Pancreas (tissue), 10 donors: Measurements from ENCODE around the gene MAT2B. TPM values are rescaled to one million over a fixed set of nuclear protein-coding genes. Genes with fewer than 3 reads are reported as not detected.

ENCODE experiments used
- ATAC-seq, 4 donors: fragments of 200-7000 bp; cut with Tn5 transposase; one replicate each; pipeline versions ENCODE4 v1.8.0 to v1.9.1; 2020; ENCODE audit warnings: mild to moderate bottlenecking in 4 of 4, moderate library complexity in 4 of 4
- DNase-seq, 6 donors: peaks; one replicate each; pipeline ENCODE4 v3.0.0-alpha.2; 2020
- FAIRE-seq: peaks from 2 replicates; lab custom pipeline; 2012; peaks lifted over from hg19 to GRCh38; lab: Jason Lieb, UNC
- H3K27ac ChIP-seq, 4 donors: fragments of 200-600 bp; sonication (generic); 1 replicate in 3 of 4; 2 replicates in 1 of 4; pipeline versions ENCODE4 v1.5.0 to v1.8.0; 2020
- H3K27me3 ChIP-seq, 4 donors: fragments of 200-600 bp; one replicate each; pipeline ENCODE4 v1.8.0; 2021
- H3K36me3 ChIP-seq, 3 donors: fragments of 200-600 bp; sonication (generic) in 1 of 3; one replicate each; pipeline versions ENCODE4 v1.5.0 to v1.8.0; 2020 to 2021
- H3K4me1 ChIP-seq, 3 donors: fragments of 200-600 bp; one replicate each; pipeline ENCODE4 v1.8.0; 2021
- H3K4me3 ChIP-seq, 4 donors: fragments of 200-600 bp; sonication (generic) in 2 of 4; one replicate each; pipeline versions ENCODE4 v1.5.0 to v1.8.0; 2020 to 2021
- H3K9me3 ChIP-seq, 4 donors: fragments of 200-600 bp; one replicate each; pipeline ENCODE4 v1.8.0; 2021
- WGBS, 2 donors: extraction: QIAGEN DNeasy Blood & Tissue Kit; methylation state at CpG; one replicate each; pipeline ENCODE4 v1.1.7; 2013; 5-methylcytosine and 5-hydroxymethylcytosine counted together
- intact Hi-C, 3 donors: fragments of 100-400 bp; cut with DNase I; formaldehyde crosslinking; loops; one replicate each; pipeline versions ENCODE4 v1.11.1 to v1.14.2; 2022
- polyA plus RNA-seq, 2 donors: library from polyadenylated mRNA; stranded (reverse); fragments of 200-250 nt; gene quantifications; one replicate each; pipeline ENCODE4 v1.2.3, GENCODE V29; 2013
- total RNA-seq, 6 donors: library from RNA; stranded (reverse); fragmentation: NEBNext Ultra II Directional in 4 of 6; extraction: Animal tissue kit (Norgen Biotek cat#: 25700) in 4 of 6; gene quantifications; one replicate each; pipeline versions ENCODE4 v1.2.1 to v1.2.4, GENCODE V29; 2021 to 2023
- TF ChIP-seq, protein P1 (sequence below), 4 donors: fragments of 200-600 bp; sonication (generic) in 3 of 4; IDR thresholded peaks; one replicate each; pipeline versions ENCODE4 v1.5.0 to v1.8.0; 2021; ENCODE audit warnings: antibody characterized with exemption in 4 of 4
- donor health status: healthy with polysubstance abuse.
- donor health status: DM: no; HTN: no; CAD: no; lungs with moderate emphysema.
- donor health status: DM: no; HTN: no; CAD: no.
- donor health status: control.
- donor health status: control.
- donor health status: Bipolar disorder and iron deficiency.
- donor health status: DM: yes; HTN: yes; CAD: no.
- donor health status: DM: no; HTN: no; CAD: no.
- donor health status: DM: no; HTN: no; CAD: no.
- donor health status: DM: yes; HTN: yes; CAD: no.

Gene MAT2B
- total and polyA plus RNA-seq, 8 donors, result 9.2 to 34.6 (median 15.9) TPM

DNA sequence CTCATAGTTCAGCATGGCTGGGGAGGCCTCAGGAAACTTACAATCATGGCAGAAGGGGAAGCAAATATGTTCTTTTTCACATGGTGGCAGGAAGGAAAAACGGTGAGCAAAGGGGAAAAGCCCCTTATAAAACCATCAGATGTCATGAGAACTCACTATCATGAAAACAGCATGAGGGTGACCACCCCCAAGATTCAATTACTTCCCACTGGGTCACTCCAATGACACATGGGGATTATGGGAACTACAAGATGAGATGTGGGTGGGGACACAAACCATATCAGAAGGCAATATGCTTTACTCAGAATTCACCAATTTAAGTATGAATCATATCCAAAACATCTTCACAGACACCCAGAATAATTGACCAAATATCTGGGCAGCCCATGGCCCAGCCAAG lies 19.7 kb downstream of the MAT2B start:
- Histone ChIP-seq H3K4me1 (no peaks in the 10 kb centered on the region), H3K27ac (no peak overlapping the region), H3K4me3 (no peak overlapping the region), H3K9me3 (no peaks in the 10 kb centered on the region), H3K36me3 (peaks cover 0 to under 1% (median 0%) of the 10 kb centered on the region in 3 donors), H3K27me3 (no peaks in the 10 kb centered on the region)
- 88 to 89% methylated on average over 1 of the region's 1 CpG for WGBS, 2 donors
- intact Hi-C loops, result no loop called here
- ATAC-seq (no peak), DNase-seq (no peak), FAIRE-seq (no peak)
- TF ChIP-seq, protein P1, sequence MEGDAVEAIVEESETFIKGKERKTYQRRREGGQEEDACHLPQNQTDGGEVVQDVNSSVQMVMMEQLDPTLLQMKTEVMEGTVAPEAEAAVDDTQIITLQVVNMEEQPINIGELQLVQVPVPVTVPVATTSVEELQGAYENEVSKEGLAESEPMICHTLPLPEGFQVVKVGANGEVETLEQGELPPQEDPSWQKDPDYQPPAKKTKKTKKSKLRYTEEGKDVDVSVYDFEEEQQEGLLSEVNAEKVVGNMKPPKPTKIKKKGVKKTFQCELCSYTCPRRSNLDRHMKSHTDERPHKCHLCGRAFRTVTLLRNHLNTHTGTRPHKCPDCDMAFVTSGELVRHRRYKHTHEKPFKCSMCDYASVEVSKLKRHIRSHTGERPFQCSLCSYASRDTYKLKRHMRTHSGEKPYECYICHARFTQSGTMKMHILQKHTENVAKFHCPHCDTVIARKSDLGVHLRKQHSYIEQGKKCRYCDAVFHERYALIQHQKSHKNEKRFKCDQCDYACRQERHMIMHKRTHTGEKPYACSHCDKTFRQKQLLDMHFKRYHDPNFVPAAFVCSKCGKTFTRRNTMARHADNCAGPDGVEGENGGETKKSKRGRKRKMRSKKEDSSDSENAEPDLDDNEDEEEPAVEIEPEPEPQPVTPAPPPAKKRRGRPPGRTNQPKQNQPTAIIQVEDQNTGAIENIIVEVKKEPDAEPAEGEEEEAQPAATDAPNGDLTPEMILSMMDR (IDR thresholded peaks at IDR 0.05), result no peak

DNA sequence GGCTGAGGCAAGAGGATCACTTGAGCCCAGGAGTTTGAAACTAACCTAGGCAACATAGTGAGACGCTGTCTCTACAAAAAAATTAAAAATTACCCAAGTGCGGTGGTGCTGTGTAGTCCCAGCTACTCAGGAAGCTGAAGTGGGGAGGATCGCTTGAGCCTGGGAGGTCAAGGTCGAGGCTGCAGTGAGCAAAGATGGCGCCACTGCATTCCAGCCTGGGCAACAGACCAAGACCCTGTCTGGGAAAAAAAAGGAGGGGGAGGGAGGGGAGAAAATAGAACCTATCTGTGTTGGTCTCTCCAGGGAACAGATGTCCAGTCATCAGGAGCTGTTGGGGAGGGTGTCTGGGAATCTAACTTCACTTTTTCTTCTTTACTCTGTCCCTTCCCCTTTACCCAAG lies 24.3 kb downstream of the MAT2B start:
- WGBS, 2 donors, result 68 to 70% methylated on average over 5 of the region's 5 CpGs
- Histone ChIP-seq H3K27ac (no peak overlapping the region), H3K36me3 (no peaks in the 10 kb centered on the region), H3K9me3 (no peaks in the 10 kb centered on the region), H3K4me1 (peaks cover 0 to 6% (median 0%) of the 10 kb centered on the region in 3 donors), H3K27me3 (no peaks in the 10 kb centered on the region), H3K4me3 (no peak overlapping the region)
- FAIRE-seq, result no peak
- intact Hi-C loops, result no loop called here
- ATAC-seq, result no peak
- TF ChIP-seq, protein P1 (IDR thresholded peaks at IDR 0.05), result no peak
- no peak for DNase-seq

DNA sequence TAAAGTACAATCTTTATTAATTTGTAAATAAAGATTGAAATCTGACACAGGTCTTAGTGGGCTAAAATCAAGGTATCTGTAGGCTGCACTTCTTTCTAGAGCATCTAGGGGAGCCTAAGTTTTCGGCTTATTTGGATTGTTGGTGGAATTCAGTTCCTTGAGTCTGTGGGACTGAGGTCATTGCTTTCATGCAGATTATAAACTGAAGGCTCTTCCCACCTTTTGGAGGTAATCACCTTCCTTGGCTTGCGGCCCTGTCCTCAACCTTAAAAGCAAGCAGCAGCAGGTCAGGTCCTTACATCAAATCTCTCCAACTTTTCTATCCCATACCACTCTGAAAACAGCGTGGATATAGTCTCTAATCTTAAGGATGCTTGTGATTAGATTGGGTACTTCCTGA lies 25.9 kb downstream of the MAT2B start:
- Histone ChIP-seq H3K36me3 (no peaks in the 10 kb centered on the region), H3K4me1 (peaks cover 0 to 6% (median 0%) of the 10 kb centered on the region in 3 donors), H3K9me3 (no peaks in the 10 kb centered on the region), H3K4me3 (no peak overlapping the region), H3K27ac (no peak overlapping the region), H3K27me3 (no peaks in the 10 kb centered on the region)
- intact Hi-C loops, result no loop called here
- TF ChIP-seq, protein P1 (IDR thresholded peaks at IDR 0.05), result no peak
- DNase-seq (no peak), ATAC-seq (no peak), FAIRE-seq (no peak)
- WGBS, 2 donors, result 77% methylated on average over 3 of the region's 3 CpGs

DNA sequence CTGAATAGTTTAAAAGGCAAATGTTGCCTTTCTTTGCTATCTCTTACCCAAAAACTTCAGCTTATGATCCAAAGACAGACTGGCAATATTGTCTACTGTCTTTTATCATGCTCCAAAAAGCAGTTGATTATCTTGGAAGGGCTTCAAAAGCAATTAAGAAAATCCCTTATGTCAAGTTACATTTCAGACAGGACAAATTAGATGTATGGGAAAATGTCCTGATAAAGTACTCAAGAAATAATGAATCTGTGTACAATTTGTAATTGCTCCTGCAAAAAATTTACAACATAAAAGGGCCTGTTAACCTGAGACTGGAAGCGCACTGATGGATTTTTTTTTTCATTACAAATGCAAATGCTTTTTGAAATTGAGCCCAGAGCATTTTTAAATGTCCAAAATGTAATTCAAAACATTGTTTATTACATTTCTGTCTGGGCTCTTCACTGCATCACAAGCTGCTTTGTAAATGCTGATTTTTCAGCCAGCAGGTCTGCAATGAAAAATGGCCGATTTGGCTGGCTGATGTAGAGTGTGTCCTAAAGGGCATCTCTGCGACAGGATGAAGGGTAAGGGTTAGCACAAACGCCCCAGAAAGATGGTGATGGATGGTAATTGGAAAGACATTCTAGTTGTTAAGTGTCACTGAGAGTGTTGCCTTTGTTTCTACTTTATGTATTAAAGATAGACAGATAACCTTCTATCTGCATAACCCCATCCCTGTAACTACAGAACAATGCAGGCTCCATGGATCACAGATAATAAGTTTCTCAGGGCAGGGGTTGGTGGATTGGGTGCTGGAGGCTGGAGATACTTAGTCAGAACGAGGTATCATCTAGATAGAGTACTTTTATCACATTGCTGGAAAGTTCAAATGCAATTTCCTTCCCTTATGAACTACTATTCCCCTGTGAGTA lies 27.0 kb downstream of the MAT2B start:
- intact Hi-C loops, result no loop called here
- Histone ChIP-seq H3K27ac (no peak overlapping the region), H3K4me1 (peaks cover 0 to 6% (median 0%) of the 10 kb centered on the region in 3 donors), H3K27me3 (no peaks in the 10 kb centered on the region), H3K9me3 (no peaks in the 10 kb centered on the region), H3K36me3 (no peaks in the 10 kb centered on the region), H3K4me3 (no peak overlapping the region)
- DNase-seq (no peak), ATAC-seq (no peak), FAIRE-seq (no peak)
- TF ChIP-seq, protein P1 (IDR thresholded peaks at IDR 0.05), result no peak
- WGBS, 2 donors, result 72% methylated on average over 5 of the region's 5 CpGs

- Histone ChIP-seq H3K4me1 (peaks cover 0 to 6% (median 0%) of the 10 kb centered on the region in 3 donors), H3K27me3 (no peaks in the 10 kb centered on the region), H3K36me3 (no peaks in the 10 kb centered on the region), H3K27ac (no peak overlapping the region), H3K9me3 (no peaks in the 10 kb centered on the region), H3K4me3 (no peak overlapping the region)
- FAIRE-seq, result no peak
- ATAC-seq, result no peak
- TF ChIP-seq, protein P1 (IDR thresholded peaks at IDR 0.05), result no peak
- intact Hi-C loops, result no loop called here
- no peak for DNase-seq
- WGBS, 2 donors, result 76 to 78% methylated on average over 2 of the region's 2 CpGs
These were observed 27.8 kb downstream of the MAT2B start for GRCh38 chr5:163533223-163533622.
